ENCODE results near the gene ETS1. TPM values are rescaled to one million over a fixed set of nuclear protein-coding genes. Genes with fewer than 3 reads are reported as not detected.
A peak's percentile ranks its signal among the peaks of the same experiment; 100 is the strongest.

The ETS1 gene
- total and polyA plus RNA-seq, 5 donors from 2014 or later = 489 to 1,033 (median 577) TPM

DNA sequence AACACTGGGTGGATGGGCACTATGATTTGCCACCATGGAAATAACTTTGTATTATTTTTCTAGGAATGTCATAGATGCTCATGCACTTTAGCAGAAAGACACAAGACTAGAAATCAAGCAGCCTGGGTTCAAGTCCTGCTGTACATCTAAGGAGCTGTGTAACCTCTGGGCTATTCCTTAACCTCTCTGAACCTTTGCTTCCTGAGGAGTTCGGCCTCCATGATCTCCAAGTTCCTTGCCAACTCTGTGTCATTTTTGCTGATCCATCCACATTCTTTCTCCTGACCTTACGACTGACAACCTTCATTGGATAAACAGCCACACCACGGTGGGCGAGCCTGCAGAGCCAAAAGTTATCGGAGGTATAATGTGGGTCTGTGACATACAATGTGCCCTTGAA, 24.1 kb downstream of the ETS1 start:
- DNase-seq (no peak), ATAC-seq (ENCODE audit: low read depth in 2 of 2) (no peak)
- no peaks in the 10 kb centered on the region for H3K36me3 ChIP-seq (ENCODE audit: control insufficient read depth, insufficient read depth, low read length)
- H3K27ac Mint-ChIP-seq = peak overlapping the region in 1 of 3 donors; percentile 36
- no peaks in the 10 kb centered on the region for H3K27me3 Mint-ChIP-seq
- no peaks in the 10 kb centered on the region for H3K27me3 ChIP-seq (ENCODE audit: control insufficient read depth, insufficient read depth, low read length)
- peaks cover 0 to 3% (median 0%) of the 10 kb centered on the region in 7 donors for H3K9me3 Mint-ChIP-seq
- peaks cover 24 to 44% (median 33%) of the 10 kb centered on the region in 4 donors for H3K4me1 Mint-ChIP-seq
- H3K36me3 Mint-ChIP-seq = peaks cover 3% of the 10 kb centered on the region
- H3K4me3 Mint-ChIP-seq = no peak overlapping the region
- H3K9me3 ChIP-seq (ENCODE audit: control insufficient read depth in 2 of 2, low read length in 2 of 2) = no peaks in the 10 kb centered on the region
- H3K27ac ChIP-seq (ENCODE audit: insufficient read depth, low read length, poor library complexity, severe bottlenecking) = no peak overlapping the region
- no peak overlapping the region for H3K4me3 ChIP-seq (ENCODE audit: low read depth, low read length)
- H3K4me1 ChIP-seq (ENCODE audit: control insufficient read depth, insufficient read depth, low read length, poor library complexity, severe bottlenecking) = peaks cover 9% of the 10 kb centered on the region

DNA sequence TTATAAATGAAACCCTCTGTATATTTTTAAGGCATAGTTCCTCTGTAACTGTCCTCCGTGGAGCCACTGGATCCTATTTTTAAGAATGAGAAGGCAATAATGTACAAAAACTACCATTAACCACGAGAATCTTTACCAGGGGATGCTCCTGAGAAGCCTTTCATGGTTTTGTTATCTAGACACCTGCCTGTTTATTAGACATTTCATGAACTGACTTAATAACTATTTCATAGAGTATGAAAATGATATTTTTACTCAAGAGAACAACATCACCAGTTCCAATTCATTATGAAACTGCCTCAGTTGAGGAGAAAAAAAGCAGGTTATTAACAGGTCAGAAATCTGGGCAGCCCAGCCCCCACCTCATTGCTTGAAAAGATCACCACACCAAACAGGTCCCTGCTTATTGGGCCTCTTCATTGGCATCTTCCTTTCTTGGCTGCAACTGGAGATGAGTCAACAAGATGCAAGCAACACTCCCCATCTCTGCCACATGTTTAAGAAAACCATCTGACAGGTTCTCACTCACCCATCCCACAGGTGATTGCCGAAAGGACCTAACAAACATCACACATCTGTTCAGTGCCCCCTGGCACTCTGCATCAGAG, 27.8 kb downstream of the ETS1 start:
- no peak overlapping the region for H3K4me3 ChIP-seq (ENCODE audit: low read depth, low read length)
- ATAC-seq (ENCODE audit: low read depth in 2 of 2) (no peak), DNase-seq (peak in 1 of 3 donors; percentile 59)
- H3K9me3 ChIP-seq (ENCODE audit: control insufficient read depth in 2 of 2, low read length in 2 of 2) = no peaks in the 10 kb centered on the region
- no peaks in the 10 kb centered on the region for H3K36me3 ChIP-seq (ENCODE audit: control insufficient read depth, insufficient read depth, low read length)
- Mint-ChIP-seq H3K4me1 (peaks cover 21 to 50% (median 33%) of the 10 kb centered on the region in 4 donors), H3K9me3 (peaks cover 0 to 3% (median 0%) of the 10 kb centered on the region in 7 donors), H3K4me3 (no peak overlapping the region), H3K36me3 (peaks cover 3% of the 10 kb centered on the region), H3K27me3 (no peaks in the 10 kb centered on the region), H3K27ac (peak overlapping the region; percentile 45 to 86 (median 60))
- no peaks in the 10 kb centered on the region for H3K27me3 ChIP-seq (ENCODE audit: control insufficient read depth, insufficient read depth, low read length)
- peaks cover 4% of the 10 kb centered on the region for H3K4me1 ChIP-seq (ENCODE audit: control insufficient read depth, insufficient read depth, low read length, poor library complexity, severe bottlenecking)
- no peak overlapping the region for H3K27ac ChIP-seq (ENCODE audit: insufficient read depth, low read length, poor library complexity, severe bottlenecking)

DNA sequence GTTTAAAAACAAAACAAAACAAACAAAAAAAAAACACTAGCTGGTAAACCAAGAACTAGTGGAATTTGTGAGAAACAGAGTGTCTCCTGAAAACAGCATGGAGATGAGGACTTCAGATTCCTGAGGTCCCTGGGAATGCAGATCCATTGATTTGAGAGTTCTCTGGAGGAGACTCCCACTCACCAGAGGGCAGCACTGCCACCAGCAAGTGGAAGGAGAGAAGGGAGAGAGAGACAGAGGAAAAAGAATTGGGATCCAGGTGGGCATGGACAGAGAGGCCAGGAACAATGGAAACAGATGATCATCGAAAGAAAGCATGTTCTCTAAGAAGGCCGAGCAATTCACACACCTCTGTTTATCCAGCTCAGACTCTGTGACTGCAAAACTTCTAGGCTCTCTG, 31.8 kb downstream of the ETS1 start:
- Mint-ChIP-seq H3K36me3 (peaks cover 1% of the 10 kb centered on the region), H3K27ac (peak overlapping the region in 2 of 3 donors; percentile 55 to 97), H3K9me3 (no peaks in the 10 kb centered on the region)

DNA sequence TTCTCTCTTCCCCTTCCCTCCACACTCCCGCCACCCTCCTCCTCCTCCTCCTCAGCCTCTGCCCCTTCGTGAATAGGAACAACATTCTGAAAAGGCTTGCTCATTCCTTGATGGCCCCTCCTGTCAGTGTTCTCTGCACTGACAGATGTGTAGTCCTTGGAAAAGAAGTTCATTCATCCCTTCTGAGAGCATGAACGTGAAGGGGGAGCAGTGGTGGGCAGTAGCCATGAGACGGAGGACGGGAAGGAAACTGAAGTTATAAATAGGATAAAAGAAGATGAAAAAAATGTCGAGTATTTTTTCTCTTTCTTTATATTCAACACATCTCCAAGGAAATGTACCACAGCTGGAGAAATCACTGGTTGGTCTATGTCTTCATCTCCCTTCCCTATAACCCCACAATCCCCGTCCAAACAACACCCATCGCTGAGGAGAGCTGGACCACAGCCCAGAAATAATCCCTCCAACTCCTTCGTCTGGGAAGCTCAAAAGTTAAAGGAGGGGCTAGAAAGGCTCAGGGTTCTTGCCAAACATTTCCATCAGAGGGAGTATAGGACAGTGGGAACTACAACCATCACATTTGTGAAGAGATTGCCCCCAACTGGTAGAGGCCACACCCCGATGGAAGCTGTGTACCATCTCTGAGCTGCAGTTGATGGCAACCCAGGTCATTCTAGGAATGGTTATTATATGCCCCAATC, 33.5 kb downstream of the ETS1 start:
- H3K36me3 Mint-ChIP-seq = no peaks in the 10 kb centered on the region
- H3K4me1 Mint-ChIP-seq = peaks cover 41 to 77% (median 50%) of the 10 kb centered on the region in 4 donors
- Histone ChIP-seq H3K4me3 (ENCODE audit: low read depth, low read length) (peak overlapping the region; percentile 67), H3K27me3 (ENCODE audit: control insufficient read depth, insufficient read depth, low read length) (no peaks in the 10 kb centered on the region), H3K4me1 (ENCODE audit: control insufficient read depth, insufficient read depth, low read length, poor library complexity, severe bottlenecking) (peaks cover 54% of the 10 kb centered on the region), H3K36me3 (ENCODE audit: control insufficient read depth, insufficient read depth, low read length) (no peaks in the 10 kb centered on the region), H3K9me3 (ENCODE audit: control insufficient read depth in 2 of 2, low read length in 2 of 2) (no peaks in the 10 kb centered on the region), H3K27ac (ENCODE audit: insufficient read depth, low read length, poor library complexity, severe bottlenecking) (peak overlapping the region; percentile 81)
- no peak for ATAC-seq (ENCODE audit: low read depth in 2 of 2)
- DNase-seq = no peak
- peak overlapping the region; percentile 72 to 79 (median 76) for H3K4me3 Mint-ChIP-seq
- no peaks in the 10 kb centered on the region for H3K9me3 Mint-ChIP-seq
- peak overlapping the region; percentile 94 to 99 (median 97) for H3K27ac Mint-ChIP-seq
- no peaks in the 10 kb centered on the region for H3K27me3 Mint-ChIP-seq

More for the DNA sequence above, 31.8 kb downstream of the ETS1 start:
- H3K27me3 ChIP-seq (ENCODE audit: control insufficient read depth, insufficient read depth, low read length) = no peaks in the 10 kb centered on the region
- Mint-ChIP-seq H3K27me3 (no peaks in the 10 kb centered on the region), H3K4me3 (no peak overlapping the region), H3K4me1 (peaks cover 46 to 78% (median 53%) of the 10 kb centered on the region in 4 donors)
- H3K36me3 ChIP-seq (ENCODE audit: control insufficient read depth, insufficient read depth, low read length) = no peaks in the 10 kb centered on the region
- DNase-seq (no peak), ATAC-seq (ENCODE audit: low read depth in 2 of 2) (no peak)
- H3K27ac ChIP-seq (ENCODE audit: insufficient read depth, low read length, poor library complexity, severe bottlenecking) = no peak overlapping the region
- H3K4me3 ChIP-seq (ENCODE audit: low read depth, low read length) = no peak overlapping the region
- H3K9me3 ChIP-seq (ENCODE audit: control insufficient read depth in 2 of 2, low read length in 2 of 2) = no peaks in the 10 kb centered on the region
- peaks cover 41% of the 10 kb centered on the region for H3K4me1 ChIP-seq (ENCODE audit: control insufficient read depth, insufficient read depth, low read length, poor library complexity, severe bottlenecking)

DNA sequence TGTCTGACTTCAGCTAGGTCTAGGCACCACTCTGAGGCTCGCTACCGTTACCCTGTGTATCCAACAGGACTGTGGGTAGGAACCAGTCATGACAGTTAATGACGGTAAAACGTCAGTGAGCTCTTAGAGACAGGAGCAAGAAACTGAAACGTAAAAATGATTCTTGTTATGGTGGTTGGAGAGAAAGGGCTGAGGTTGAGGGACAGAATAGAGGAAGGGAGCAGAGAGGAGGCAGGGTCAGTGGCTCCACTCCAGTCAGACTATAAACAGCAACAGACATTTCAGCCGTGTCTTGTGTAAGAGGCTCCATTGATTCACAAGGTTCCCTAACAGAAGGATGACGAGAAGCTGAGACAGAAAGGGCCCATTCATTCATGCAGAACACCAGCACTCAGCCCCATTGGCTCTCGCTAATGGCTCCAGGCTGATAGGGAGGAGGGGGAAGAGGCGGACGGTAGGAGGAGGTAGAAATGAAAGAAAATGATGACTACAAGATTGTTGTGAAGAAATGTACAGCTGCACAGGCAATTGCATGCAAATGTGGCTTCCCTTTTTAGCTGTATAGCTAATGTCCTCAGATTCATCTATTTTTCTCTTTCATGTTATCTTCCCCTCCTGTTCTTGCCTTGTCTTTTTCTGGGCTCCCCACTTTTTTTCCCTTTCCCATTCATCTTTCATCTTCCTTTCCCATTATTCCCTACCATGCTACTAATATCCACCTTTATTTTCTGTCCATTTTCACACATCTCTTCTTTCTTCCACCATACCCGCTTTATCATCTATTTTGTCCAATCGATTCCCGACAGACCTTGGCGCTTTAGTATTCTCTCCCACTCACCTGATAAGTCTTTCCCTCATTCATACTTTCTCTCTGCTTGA, 34.3 kb downstream of the ETS1 start:
- no peaks in the 10 kb centered on the region for H3K36me3 Mint-ChIP-seq
- peak overlapping the region; percentile 72 to 79 (median 76) for H3K4me3 Mint-ChIP-seq
- no peaks in the 10 kb centered on the region for H3K9me3 Mint-ChIP-seq
- H3K36me3 ChIP-seq (ENCODE audit: control insufficient read depth, insufficient read depth, low read length) = no peaks in the 10 kb centered on the region
- H3K9me3 ChIP-seq (ENCODE audit: control insufficient read depth in 2 of 2, low read length in 2 of 2) = no peaks in the 10 kb centered on the region
- DNase-seq (peak; percentile 25 to 86 (median 58)), ATAC-seq (ENCODE audit: low read depth in 2 of 2) (peak; percentile 65 to 77)
- peak overlapping the region; percentile 67 for H3K4me3 ChIP-seq (ENCODE audit: low read depth, low read length)
- peaks cover 61% of the 10 kb centered on the region for H3K4me1 ChIP-seq (ENCODE audit: control insufficient read depth, insufficient read depth, low read length, poor library complexity, severe bottlenecking)
- H3K4me1 Mint-ChIP-seq = peaks cover 39 to 83% (median 51%) of the 10 kb centered on the region in 4 donors
- H3K27ac Mint-ChIP-seq = peak overlapping the region; percentile 94 to 99 (median 97)
- H3K27me3 ChIP-seq (ENCODE audit: control insufficient read depth, insufficient read depth, low read length) = no peaks in the 10 kb centered on the region
- H3K27ac ChIP-seq (ENCODE audit: insufficient read depth, low read length, poor library complexity, severe bottlenecking) = peak overlapping the region; percentile 81
- H3K27me3 Mint-ChIP-seq = no peaks in the 10 kb centered on the region

DNA sequence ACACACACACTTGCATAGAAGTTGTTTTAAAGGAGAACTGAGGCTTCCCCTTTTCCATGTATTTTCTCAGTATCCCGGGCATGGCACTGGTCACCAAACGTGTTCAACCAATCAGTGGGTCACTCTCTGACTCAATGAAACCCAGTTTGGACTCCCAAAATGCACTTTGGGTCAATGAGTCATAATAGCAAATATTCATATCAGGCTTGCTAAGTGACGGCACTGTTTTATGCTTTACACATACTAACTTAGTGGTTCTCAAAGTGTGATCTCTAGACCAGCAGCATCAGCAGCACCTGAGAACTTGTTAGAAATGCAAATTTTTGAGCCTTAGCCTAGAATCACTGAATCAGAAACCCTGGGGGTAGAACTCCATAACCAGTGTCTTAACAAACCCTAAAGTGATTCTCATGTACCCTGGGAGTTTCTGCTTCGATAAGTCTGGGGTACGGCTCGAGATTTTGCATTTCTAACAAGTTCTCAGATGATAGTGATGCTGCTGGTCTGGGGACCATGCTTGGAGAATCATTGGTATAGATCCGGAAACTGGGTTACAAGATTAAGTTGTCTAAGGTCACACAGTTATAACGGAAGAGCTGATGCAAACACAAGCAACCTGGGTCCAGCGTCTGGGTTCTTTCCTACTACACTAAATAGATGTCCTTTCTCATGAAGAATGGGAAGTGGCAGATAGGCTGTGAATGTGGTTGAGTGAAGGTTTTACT, 35.6 kb downstream of the ETS1 start:
- H3K4me3 Mint-ChIP-seq = peak overlapping the region; percentile 72 to 89 (median 80)

DNA sequence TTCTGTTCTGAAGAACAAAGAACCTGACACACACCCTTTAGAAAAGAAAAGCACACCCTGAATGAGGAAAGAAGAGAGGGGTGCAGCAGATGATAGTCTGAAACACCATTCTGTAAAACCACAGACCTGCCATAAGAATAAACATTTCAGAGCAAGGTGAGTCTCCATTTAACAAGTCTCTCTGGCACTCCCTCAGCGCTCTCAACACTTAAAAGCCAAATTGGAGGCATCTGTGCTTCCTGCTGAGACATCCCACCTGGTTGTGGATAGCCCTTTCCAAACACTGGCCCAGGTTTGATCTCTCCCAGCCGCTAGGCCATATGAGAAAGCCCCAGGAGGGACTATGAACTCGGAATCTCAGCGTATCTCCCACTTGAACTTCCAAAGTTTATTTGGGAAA, 36.3 kb downstream of the ETS1 start:
- H3K4me3 Mint-ChIP-seq = peak overlapping the region; percentile 72 to 89 (median 83)
- peaks cover 5% of the 10 kb centered on the region for H3K27me3 Mint-ChIP-seq
- no peaks in the 10 kb centered on the region for H3K36me3 ChIP-seq (ENCODE audit: control insufficient read depth, insufficient read depth, low read length)
- H3K4me3 ChIP-seq (ENCODE audit: low read depth, low read length) = peak overlapping the region; percentile 34
- H3K36me3 Mint-ChIP-seq = no peaks in the 10 kb centered on the region
- ATAC-seq (ENCODE audit: low read depth in 2 of 2) (peak; percentile 10 to 21), DNase-seq (peak in 2 of 3 donors; percentile 51 to 70)
- peak overlapping the region; percentile 81 for H3K27ac ChIP-seq (ENCODE audit: insufficient read depth, low read length, poor library complexity, severe bottlenecking)
- H3K4me1 Mint-ChIP-seq = peaks cover 43 to 93% (median 62%) of the 10 kb centered on the region in 4 donors
- no peaks in the 10 kb centered on the region for H3K27me3 ChIP-seq (ENCODE audit: control insufficient read depth, insufficient read depth, low read length)
- H3K27ac Mint-ChIP-seq = peak overlapping the region; percentile 94 to 99 (median 97)
- no peaks in the 10 kb centered on the region for H3K9me3 Mint-ChIP-seq
- H3K9me3 ChIP-seq (ENCODE audit: control insufficient read depth in 2 of 2, low read length in 2 of 2) = no peaks in the 10 kb centered on the region
- H3K4me1 ChIP-seq (ENCODE audit: control insufficient read depth, insufficient read depth, low read length, poor library complexity, severe bottlenecking) = peaks cover 66% of the 10 kb centered on the region

More for the DNA sequence above, 35.6 kb downstream of the ETS1 start:
- H3K27ac Mint-ChIP-seq = peak overlapping the region; percentile 94 to 99 (median 97)
- H3K27me3 ChIP-seq (ENCODE audit: control insufficient read depth, insufficient read depth, low read length) = no peaks in the 10 kb centered on the region
- peaks cover 5% of the 10 kb centered on the region for H3K27me3 Mint-ChIP-seq
- peak in 2 of 3 donors; percentile 41 to 69 for DNase-seq
- peak; percentile 47 to 58 for ATAC-seq (ENCODE audit: low read depth in 2 of 2)
- no peaks in the 10 kb centered on the region for H3K36me3 Mint-ChIP-seq
- H3K4me1 Mint-ChIP-seq = peaks cover 41 to 93% (median 59%) of the 10 kb centered on the region in 4 donors
- peak overlapping the region; percentile 67 for H3K4me3 ChIP-seq (ENCODE audit: low read depth, low read length)
- H3K9me3 Mint-ChIP-seq = no peaks in the 10 kb centered on the region
- H3K36me3 ChIP-seq (ENCODE audit: control insufficient read depth, insufficient read depth, low read length) = no peaks in the 10 kb centered on the region
- H3K4me1 ChIP-seq (ENCODE audit: control insufficient read depth, insufficient read depth, low read length, poor library complexity, severe bottlenecking) = peaks cover 65% of the 10 kb centered on the region
- peak overlapping the region; percentile 81 for H3K27ac ChIP-seq (ENCODE audit: insufficient read depth, low read length, poor library complexity, severe bottlenecking)
- no peaks in the 10 kb centered on the region for H3K9me3 ChIP-seq (ENCODE audit: control insufficient read depth in 2 of 2, low read length in 2 of 2)

Data from CD4-positive, CD25-positive, alpha-beta regulatory T cell (primary cell).